WTC11 (cell line): ENCODE results near the gene ZEB2. TPM values are rescaled to one million over a fixed set of nuclear protein-coding genes. Genes with fewer than 3 reads are reported as not detected.

Source experiments
- ATAC-seq: fragments of 200-7000 bp; cut with Tn5 transposase; 2 replicates; pipeline ENCODE4 v1.10.0; 2021; ENCODE audit warnings: mild to moderate bottlenecking, moderate library complexity
- CTCF ChIA-PET: fragments of 300-600 bp; sonication (Branson Sonifier 250); formaldehyde crosslinking; loops from one replicate; lab custom pipeline; 2021; ENCODE audit warnings: antibody characterized with exemption; lab: Charles Lee
- POLR2A ChIA-PET: fragments of 350-600 bp; sonication (Branson Sonifier 250); formaldehyde crosslinking; loops from one replicate; lab custom pipeline; 2021; ENCODE audit warnings: antibody characterized with exemption; lab: Charles Lee
- DNase-seq: peaks from one replicate; pipeline ENCODE4 v3.0.0; 2021; ENCODE audit warnings: low spot score
- H3K27ac Mint-ChIP-seq: 2 replicates; pipeline ENCODE4 v1.8.0; 2021; ENCODE audit warnings: mixed read lengths
- H3K27me3 Mint-ChIP-seq: 2 replicates; pipeline ENCODE4 v1.8.0; 2021; ENCODE audit warnings: low read depth, mild to moderate bottlenecking, moderate library complexity, mixed read lengths
- H3K36me3 Mint-ChIP-seq: 2 replicates; pipeline ENCODE4 v1.8.0; 2021; ENCODE audit warnings: mixed read lengths
- H3K4me1 Mint-ChIP-seq: 2 replicates; pipeline ENCODE4 v1.8.0; 2022; ENCODE audit warnings: mixed read lengths
- H3K4me3 Mint-ChIP-seq: 2 replicates; pipeline ENCODE4 v1.8.0; 2021; ENCODE audit warnings: mild to moderate bottlenecking, moderate library complexity, mixed read lengths
- H3K9me3 Mint-ChIP-seq: 2 replicates; pipeline ENCODE4 v1.8.0; 2021; ENCODE audit warnings: mixed read lengths
- CREM ChIP-seq: sonication (generic); formaldehyde crosslinking; IDR thresholded peaks from 2 replicates; pipeline ENCODE4 v1.8.1; 2022; ENCODE audit warnings: mild to moderate bottlenecking, missing genetic modification reagents, moderate library complexity
- CTCF ChIP-seq: fragments of 200-600 bp; IDR thresholded peaks from 2 replicates; pipeline ENCODE4 v1.8.0; 2022; ENCODE audit warnings: antibody characterized with exemption
- E2F1 ChIP-seq: sonication (generic); formaldehyde crosslinking; IDR thresholded peaks from 2 replicates; pipeline ENCODE4 v1.8.0; 2022; ENCODE audit warnings: mild to moderate bottlenecking, missing genetic modification reagents
- ERG ChIP-seq: fragments of 250-450 bp; sonication (Bioruptor Pico); IDR thresholded peaks from 2 replicates; pipeline ENCODE4 v1.8.0; 2021; ENCODE audit warnings: mild to moderate bottlenecking
- ETV6 ChIP-seq: sonication (generic); formaldehyde crosslinking; IDR thresholded peaks from 2 replicates; pipeline ENCODE4 v1.8.1; 2022; ENCODE audit warnings: mild to moderate bottlenecking, missing genetic modification reagents
- GTF2I ChIP-seq: fragments of 250-450 bp; sonication (Bioruptor Pico); conservative IDR thresholded peaks from 2 replicates; pipeline ENCODE4 v1.4.0; 2021; ENCODE audit warnings: mild to moderate bottlenecking
- JUN ChIP-seq: sonication (generic); formaldehyde crosslinking; IDR thresholded peaks from 2 replicates; pipeline ENCODE4 v1.8.0; 2023; ENCODE audit warnings: mild to moderate bottlenecking, missing genetic modification reagents
- KAT7 ChIP-seq: sonication (generic); formaldehyde crosslinking; IDR thresholded peaks from 2 replicates; pipeline ENCODE4 v1.8.1; 2023; ENCODE audit warnings: missing genetic modification reagents, mild to moderate bottlenecking, borderline replicate concordance
- MAX ChIP-seq: sonication (generic); formaldehyde crosslinking; IDR thresholded peaks from 2 replicates; pipeline ENCODE4 v1.8.0; 2022; ENCODE audit warnings: mild to moderate bottlenecking, missing genetic modification reagents
- MLX ChIP-seq: sonication (generic); formaldehyde crosslinking; IDR thresholded peaks from 2 replicates; pipeline ENCODE4 v1.8.1; 2023; ENCODE audit warnings: mild to moderate bottlenecking, missing genetic modification reagents, moderate library complexity
- MYBL2 ChIP-seq: sonication (generic); formaldehyde crosslinking; IDR thresholded peaks from 2 replicates; pipeline ENCODE4 v1.8.1; 2023; ENCODE audit warnings: mild to moderate bottlenecking, moderate library complexity, missing genetic modification reagents
- NFYB ChIP-seq: sonication (generic); formaldehyde crosslinking; conservative IDR thresholded peaks from 2 replicates; pipeline ENCODE4 v1.8.0; 2022; ENCODE audit warnings: low read depth, missing genetic modification reagents
- NR2C2 ChIP-seq: sonication (generic); formaldehyde crosslinking; IDR thresholded peaks from 2 replicates; pipeline ENCODE4 v1.8.0; 2022; ENCODE audit warnings: mild to moderate bottlenecking, missing genetic modification reagents
- PRRX2 ChIP-seq: fragments of 250-450 bp; sonication (Bioruptor Pico); IDR thresholded peaks from 2 replicates; pipeline ENCODE4 v1.8.0; 2021; ENCODE audit warnings: mild to moderate bottlenecking
- USF1 ChIP-seq: sonication (generic); formaldehyde crosslinking; IDR thresholded peaks from 2 replicates; pipeline ENCODE4 v1.8.0; 2022; ENCODE audit warnings: mild to moderate bottlenecking, missing genetic modification reagents
- ZBTB21 ChIP-seq: sonication (generic); formaldehyde crosslinking; IDR thresholded peaks from 2 replicates; pipeline ENCODE4 v1.8.1; 2023; ENCODE audit warnings: mild to moderate bottlenecking, missing genetic modification reagents, borderline replicate concordance
- ZBTB43 ChIP-seq: sonication (generic); formaldehyde crosslinking; IDR thresholded peaks from 2 replicates; pipeline ENCODE4 v1.8.1; 2023; ENCODE audit warnings: mild to moderate bottlenecking, missing genetic modification reagents
- ZNF138 ChIP-seq: sonication (generic); formaldehyde crosslinking; conservative IDR thresholded peaks from 2 replicates; pipeline ENCODE4 v1.8.1; 2022; ENCODE audit warnings: mild to moderate bottlenecking, moderate library complexity, missing genetic modification reagents
- ZNF281 ChIP-seq: sonication (generic); formaldehyde crosslinking; IDR thresholded peaks from 2 replicates; pipeline ENCODE4 v1.8.0; 2023; ENCODE audit warnings: mild to moderate bottlenecking, missing genetic modification reagents
- ZNF396 ChIP-seq: fragments of 250-450 bp; sonication (Bioruptor Pico); IDR thresholded peaks from 2 replicates; pipeline ENCODE4 v1.8.0; 2021; ENCODE audit warnings: mild to moderate bottlenecking, moderate library complexity, borderline replicate concordance
- ZNF423 ChIP-seq: fragments of 250-450 bp; sonication (Bioruptor Pico); IDR thresholded peaks from 2 replicates; pipeline ENCODE4 v2.1.2; 2022; ENCODE audit warnings: mild to moderate bottlenecking, moderate library complexity
- ZNF425 ChIP-seq: fragments of 250-450 bp; sonication (Bioruptor Pico); conservative IDR thresholded peaks from 2 replicates; pipeline ENCODE4 v1.9.0; 2021; ENCODE audit warnings: mild to moderate bottlenecking
- total RNA-seq: library from RNA; stranded (reverse); gene quantifications from 3 replicates; pipeline ENCODE4 v1.2.3, GENCODE V29; 2021

ZEB2 gene
- total RNA-seq, 1 experiment from 2014 or later = 0.42 TPM

GRCh38 chr2:144481109-144481508, 38.8 kb downstream of the ZEB2 start:
- TF ChIP-seq ZBTB43 (CRISPR knock-in tag) (no peak), ZNF138 (CRISPR knock-in tag) (no peak), MLX (no peak), ZNF423 (CRISPR knock-in tag) (no peak), JUN (CRISPR knock-in tag) (no peak), ZNF281 (CRISPR knock-in tag) (no peak), CTCF (no peak), ZBTB21 (no peak), NR2C2 (no peak), USF1 (no peak), MAX (CRISPR knock-in tag) (no peak), MYBL2 (CRISPR knock-in tag) (no peak)
- H3K36me3 Mint-ChIP-seq = no peaks in the 10 kb centered on the region
- no peaks in the 10 kb centered on the region for H3K9me3 Mint-ChIP-seq
- POLR2A ChIA-PET = interaction anchor here (0.6 kb wide), 1 partner anchor 1014 kb away, joined by 5 read pairs; no protein-coding TSS in a partner anchor
- peaks cover 6% of the 10 kb centered on the region for H3K27me3 Mint-ChIP-seq
- H3K27ac Mint-ChIP-seq = peak overlapping the region; percentile 14; the same call in 1 of the 2 replicates
- DNase-seq (no peak), ATAC-seq (no peak)
- CTCF ChIA-PET = no interaction called here
- peaks cover 52% of the 10 kb centered on the region for H3K4me1 Mint-ChIP-seq
- H3K4me3 Mint-ChIP-seq = no peak overlapping the region

- POLR2A ChIA-PET = interaction anchor here (0.6 to 0.7 kb wide), 2 partner anchors 792 to 1015 kb away, joined by 5 read pairs; no protein-coding TSS in a partner anchor
- Mint-ChIP-seq H3K27ac (no peak overlapping the region), H3K4me1 (peaks cover 56% of the 10 kb centered on the region)
- no peak for TF ChIP-seq ETV6 (CRISPR knock-in tag)
- no peak for TF ChIP-seq MAX (CRISPR knock-in tag)
- no peak for TF ChIP-seq ERG
- TF ChIP-seq KAT7 (CRISPR knock-in tag) = no peak
- no peak for TF ChIP-seq MLX
- no peak for TF ChIP-seq ZNF425
- no peak for TF ChIP-seq ZNF423 (CRISPR knock-in tag)
- no peak for TF ChIP-seq E2F1 (CRISPR knock-in tag)
- TF ChIP-seq GTF2I (CRISPR knock-in tag) = no peak
- TF ChIP-seq NFYB (CRISPR knock-in tag) = no peak
- no peak for TF ChIP-seq CREM
- no peak for TF ChIP-seq ZNF396
- no peak for TF ChIP-seq PRRX2 (CRISPR knock-in tag)
Observed at GRCh38 chr2:144480285-144480684, 39.6 kb downstream of the ZEB2 start.

More at GRCh38 chr2:144480285-144480684, 39.6 kb downstream of the ZEB2 start:
- no peaks in the 10 kb centered on the region for H3K9me3 Mint-ChIP-seq
- no peaks in the 10 kb centered on the region for H3K36me3 Mint-ChIP-seq
- peaks cover 6% of the 10 kb centered on the region for H3K27me3 Mint-ChIP-seq
- CTCF ChIA-PET = interaction anchor here (1.0 to 1.7 kb wide), 2 partner anchors 29 to 31 kb away, joined by 5 to 6 read pairs; no protein-coding TSS in a partner anchor
- DNase-seq (no peak), ATAC-seq (no peak)
- 0 out of 2 replicates have a peak overlapping the region, but pooled peaks have one; percentile 30 for H3K4me3 Mint-ChIP-seq
